WTC11 (cell line): ENCODE results near the gene GAL3ST1. TPM values are rescaled to one million over a fixed set of nuclear protein-coding genes. Genes with fewer than 3 reads are reported as not detected.
"Not testable (repeated sequence)": the region's sequence is repeated elsewhere in the genome, so short reads cannot be mapped to it uniquely, and the experiment has no call there.

Source experiments
- ATAC-seq: fragments of 200-7000 bp; cut with Tn5 transposase; 2 replicates; pipeline ENCODE4 v1.10.0; 2021; ENCODE audit warnings: mild to moderate bottlenecking, moderate library complexity
- CTCF ChIA-PET: fragments of 300-600 bp; sonication (Branson Sonifier 250); formaldehyde crosslinking; loops from one replicate; lab custom pipeline; 2021; ENCODE audit warnings: antibody characterized with exemption; lab: Charles Lee
- POLR2A ChIA-PET: fragments of 350-600 bp; sonication (Branson Sonifier 250); formaldehyde crosslinking; loops from one replicate; lab custom pipeline; 2021; ENCODE audit warnings: antibody characterized with exemption; lab: Charles Lee
- DNase-seq: peaks from one replicate; pipeline ENCODE4 v3.0.0; 2021; ENCODE audit warnings: low spot score
- H3K27ac Mint-ChIP-seq: 2 replicates; pipeline ENCODE4 v1.8.0; 2021; ENCODE audit warnings: mixed read lengths
- H3K27me3 Mint-ChIP-seq: 2 replicates; pipeline ENCODE4 v1.8.0; 2021; ENCODE audit warnings: low read depth, mild to moderate bottlenecking, moderate library complexity, mixed read lengths
- H3K36me3 Mint-ChIP-seq: 2 replicates; pipeline ENCODE4 v1.8.0; 2021; ENCODE audit warnings: mixed read lengths
- H3K4me1 Mint-ChIP-seq: 2 replicates; pipeline ENCODE4 v1.8.0; 2022; ENCODE audit warnings: mixed read lengths
- H3K4me3 Mint-ChIP-seq: 2 replicates; pipeline ENCODE4 v1.8.0; 2021; ENCODE audit warnings: mild to moderate bottlenecking, moderate library complexity, mixed read lengths
- H3K9me3 Mint-ChIP-seq: 2 replicates; pipeline ENCODE4 v1.8.0; 2021; ENCODE audit warnings: mixed read lengths
- AFF4 ChIP-seq: sonication (generic); formaldehyde crosslinking; IDR thresholded peaks from 2 replicates; pipeline ENCODE4 v1.8.1; 2023; ENCODE audit warnings: mild to moderate bottlenecking, missing genetic modification reagents, borderline replicate concordance
- E2F4 ChIP-seq: sonication (generic); formaldehyde crosslinking; IDR thresholded peaks from 2 replicates; pipeline ENCODE4 v1.8.1; 2022; ENCODE audit warnings: low read depth, mild to moderate bottlenecking, moderate library complexity, missing genetic modification reagents, borderline replicate concordance
- ETV6 ChIP-seq: sonication (generic); formaldehyde crosslinking; IDR thresholded peaks from 2 replicates; pipeline ENCODE4 v1.8.1; 2022; ENCODE audit warnings: mild to moderate bottlenecking, missing genetic modification reagents
- HMGA2 ChIP-seq: fragments of 250-450 bp; sonication (Bioruptor Pico); IDR thresholded peaks from 2 replicates; pipeline ENCODE4 v1.4.0; 2021; ENCODE audit warnings: mild to moderate bottlenecking, moderate library complexity
- NFE2L1 ChIP-seq: sonication (generic); formaldehyde crosslinking; IDR thresholded peaks from 2 replicates; pipeline ENCODE4 v1.8.1; 2023; ENCODE audit warnings: missing genetic modification reagents
- PREB ChIP-seq: sonication (generic); formaldehyde crosslinking; IDR thresholded peaks from 2 replicates; pipeline ENCODE4 v1.8.1; 2022; ENCODE audit warnings: mild to moderate bottlenecking, missing genetic modification reagents, moderate library complexity, borderline replicate concordance
- SMAD3 ChIP-seq: sonication (generic); formaldehyde crosslinking; IDR thresholded peaks from 2 replicates; pipeline ENCODE4 v1.8.0; 2022; ENCODE audit warnings: missing genetic modification reagents, mild to moderate bottlenecking, borderline replicate concordance
- TEAD4 ChIP-seq: sonication (generic); formaldehyde crosslinking; IDR thresholded peaks from 2 replicates; pipeline ENCODE4 v1.8.0; 2022; ENCODE audit warnings: mild to moderate bottlenecking, missing genetic modification reagents
- USF1 ChIP-seq: sonication (generic); formaldehyde crosslinking; IDR thresholded peaks from 2 replicates; pipeline ENCODE4 v1.8.0; 2022; ENCODE audit warnings: mild to moderate bottlenecking, missing genetic modification reagents
- USF2 ChIP-seq: sonication (generic); formaldehyde crosslinking; IDR thresholded peaks from 2 replicates; pipeline ENCODE4 v1.8.1; 2023; ENCODE audit warnings: mild to moderate bottlenecking, missing genetic modification reagents, moderate library complexity
- ZBTB21 ChIP-seq: sonication (generic); formaldehyde crosslinking; IDR thresholded peaks from 2 replicates; pipeline ENCODE4 v1.8.1; 2023; ENCODE audit warnings: mild to moderate bottlenecking, missing genetic modification reagents, borderline replicate concordance
- ZNF121 ChIP-seq: sonication (generic); formaldehyde crosslinking; IDR thresholded peaks from 2 replicates; pipeline ENCODE4 v1.8.0; 2023; ENCODE audit warnings: missing genetic modification reagents
- ZNF423 ChIP-seq: fragments of 250-450 bp; sonication (Bioruptor Pico); IDR thresholded peaks from 2 replicates; pipeline ENCODE4 v2.1.2; 2022; ENCODE audit warnings: mild to moderate bottlenecking, moderate library complexity
- total RNA-seq: library from RNA; stranded (reverse); gene quantifications from 3 replicates; pipeline ENCODE4 v1.2.3, GENCODE V29; 2021

GAL3ST1 gene
- total RNA-seq, 1 experiment from 2014 or later, result 11.0 TPM

- DNase-seq, result peak; percentile 46
- Mint-ChIP-seq H3K9me3 (no peaks in the 10 kb centered on the region), H3K36me3 (no peaks in the 10 kb centered on the region), H3K4me3 (no peak overlapping the region), H3K27ac (no peak overlapping the region; the same call in none of the 2 replicates), H3K27me3 (no peaks in the 10 kb centered on the region; the same call in none of the 2 replicates), H3K4me1 (peaks cover 27% of the 10 kb centered on the region)
- ChIA-PET POLR2A (no interaction called here), CTCF (interaction anchor here (0.8 to 2.9 kb wide), 7 partner anchors 11 to 124 kb away, joined by 3 to 10 read pairs (median 8); partner anchors contain the start of gene TCN2)
- TF ChIP-seq USF2, result peak; percentile 51; the same call in 1 of the 2 replicates
- TF ChIP-seq PREB (CRISPR knock-in tag), result no peak
- TF ChIP-seq USF1 (CRISPR knock-in tag), result 0 out of 2 replicates have a peak, but pooled peaks have one; percentile 50
- peak; percentile 82 for ATAC-seq
Observed at GRCh38 chr22:30568137-30568805, 6.2 kb downstream of the GAL3ST1 start.

- H3K36me3 Mint-ChIP-seq, DNase-seq, H3K4me3 Mint-ChIP-seq, H3K27me3 Mint-ChIP-seq, ATAC-seq, H3K27ac Mint-ChIP-seq, POLR2A ChIA-PET, H3K9me3 Mint-ChIP-seq: not testable (repeated sequence)
- peak; percentile 91 for TF ChIP-seq ZNF121 (CRISPR knock-in tag)
- CTCF ChIA-PET, result interaction anchor here (1.8 to 2.9 kb wide), 3 partner anchors 10 to 24 kb away, joined by 8 to 9 read pairs (median 9); no protein-coding TSS in a partner anchor
- peaks cover 29% of the 10 kb centered on the region for H3K4me1 Mint-ChIP-seq
Observed at GRCh38 chr22:30567277-30567676, 7.2 kb downstream of the GAL3ST1 start.

- Mint-ChIP-seq H3K4me3 (no peak overlapping the region), H3K9me3 (no peaks in the 10 kb centered on the region), H3K4me1 (peaks cover 35% of the 10 kb centered on the region), H3K27me3 (no peaks in the 10 kb centered on the region; the same call in none of the 2 replicates), H3K36me3 (no peaks in the 10 kb centered on the region), H3K27ac (0 out of 2 replicates have a peak overlapping the region, but pooled peaks have one; percentile 12)
- ATAC-seq (no peak), DNase-seq (no peak)
- ChIA-PET POLR2A (interaction anchor here (0.6 kb wide), 1 partner anchor 224 kb away, joined by 3 read pairs; no protein-coding TSS in a partner anchor), CTCF (interaction anchor here (0.9 to 1.4 kb wide), 2 partner anchors 40 to 80 kb away, joined by 4 read pairs; no protein-coding TSS in a partner anchor)
- no peak for TF ChIP-seq ETV6 (CRISPR knock-in tag)
- TF ChIP-seq SMAD3 (CRISPR knock-in tag), result no peak
- no peak for TF ChIP-seq NFE2L1 (CRISPR knock-in tag)
Observed at GRCh38 chr22:30566125-30566524, 8.3 kb downstream of the GAL3ST1 start.

- DNase-seq, result no peak
- no peak overlapping the region for H3K4me3 Mint-ChIP-seq
- H3K4me1 Mint-ChIP-seq, result peaks cover 40% of the 10 kb centered on the region
- ChIA-PET POLR2A (no interaction called here), CTCF (interaction anchor here (0.9 to 1.4 kb wide), 6 partner anchors 10 to 142 kb away, joined by 3 to 6 read pairs (median 4); no protein-coding TSS in a partner anchor)
- no peaks in the 10 kb centered on the region for H3K36me3 Mint-ChIP-seq
- H3K9me3 Mint-ChIP-seq, result no peaks in the 10 kb centered on the region
- peak overlapping the region; percentile 76; the same call in 1 of the 2 replicates for H3K27ac Mint-ChIP-seq
- ATAC-seq, result no peak
- no peaks in the 10 kb centered on the region; the same call in none of the 2 replicates for H3K27me3 Mint-ChIP-seq
- TF ChIP-seq ZNF423 (CRISPR knock-in tag), result no peak
- TF ChIP-seq TEAD4 (CRISPR knock-in tag), result no peak
- TF ChIP-seq HMGA2 (CRISPR knock-in tag), result no peak
- TF ChIP-seq ZBTB21, result no peak
- no peak for TF ChIP-seq AFF4 (CRISPR knock-in tag)
- TF ChIP-seq E2F4 (CRISPR knock-in tag), result no peak
- TF ChIP-seq, all 79 proteins: peak for 0
Observed at GRCh38 chr22:30565341-30565740, 9.1 kb downstream of the GAL3ST1 start.
